RWPE1 (cell line): Measurements from ENCODE around the gene MTURN.

Source experiments
- CTCF ChIA-PET: fragments of 350-600 bp; sonication (Branson Sonifier 250); formaldehyde crosslinking; extraction: SDS; loops from one replicate; lab custom pipeline; 2021; lab: Yijun Ruan, JAX
- POLR2A ChIA-PET: fragments of 400-600 bp; formaldehyde crosslinking; extraction: SDS; loops from one replicate; lab custom pipeline; 2020; ENCODE audit warnings: antibody characterized with exemption; ENCODE audit not compliant: low non-redundant PET; lab: Yijun Ruan, JAX
- DNase-seq: peaks from one replicate; pipeline ENCODE4 v3.0.0; 2012; ENCODE audit warnings: low spot score
- H3K27ac ChIP-seq: fragments of 450-650 bp; 2 replicates; pipeline ENCODE4 v1.5.1; 2017
- TF ChIP-seq, protein P1 (sequence below): fragments of 450-650 bp; conservative IDR thresholded peaks from 2 replicates; pipeline ENCODE4 v1.5.1; 2017; ENCODE audit warnings: low read depth, mild to moderate bottlenecking

MTURN gene

GRCh38 chr7:30193336-30193943 is 58.7 kb downstream of the MTURN start:
- CTCF ChIA-PET: no interaction called here
- no peak for DNase-seq
- H3K27ac ChIP-seq: no peak overlapping the region
- POLR2A ChIA-PET: no interaction called here
- TF ChIP-seq, protein P1, sequence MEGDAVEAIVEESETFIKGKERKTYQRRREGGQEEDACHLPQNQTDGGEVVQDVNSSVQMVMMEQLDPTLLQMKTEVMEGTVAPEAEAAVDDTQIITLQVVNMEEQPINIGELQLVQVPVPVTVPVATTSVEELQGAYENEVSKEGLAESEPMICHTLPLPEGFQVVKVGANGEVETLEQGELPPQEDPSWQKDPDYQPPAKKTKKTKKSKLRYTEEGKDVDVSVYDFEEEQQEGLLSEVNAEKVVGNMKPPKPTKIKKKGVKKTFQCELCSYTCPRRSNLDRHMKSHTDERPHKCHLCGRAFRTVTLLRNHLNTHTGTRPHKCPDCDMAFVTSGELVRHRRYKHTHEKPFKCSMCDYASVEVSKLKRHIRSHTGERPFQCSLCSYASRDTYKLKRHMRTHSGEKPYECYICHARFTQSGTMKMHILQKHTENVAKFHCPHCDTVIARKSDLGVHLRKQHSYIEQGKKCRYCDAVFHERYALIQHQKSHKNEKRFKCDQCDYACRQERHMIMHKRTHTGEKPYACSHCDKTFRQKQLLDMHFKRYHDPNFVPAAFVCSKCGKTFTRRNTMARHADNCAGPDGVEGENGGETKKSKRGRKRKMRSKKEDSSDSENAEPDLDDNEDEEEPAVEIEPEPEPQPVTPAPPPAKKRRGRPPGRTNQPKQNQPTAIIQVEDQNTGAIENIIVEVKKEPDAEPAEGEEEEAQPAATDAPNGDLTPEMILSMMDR: no peak

DNA sequence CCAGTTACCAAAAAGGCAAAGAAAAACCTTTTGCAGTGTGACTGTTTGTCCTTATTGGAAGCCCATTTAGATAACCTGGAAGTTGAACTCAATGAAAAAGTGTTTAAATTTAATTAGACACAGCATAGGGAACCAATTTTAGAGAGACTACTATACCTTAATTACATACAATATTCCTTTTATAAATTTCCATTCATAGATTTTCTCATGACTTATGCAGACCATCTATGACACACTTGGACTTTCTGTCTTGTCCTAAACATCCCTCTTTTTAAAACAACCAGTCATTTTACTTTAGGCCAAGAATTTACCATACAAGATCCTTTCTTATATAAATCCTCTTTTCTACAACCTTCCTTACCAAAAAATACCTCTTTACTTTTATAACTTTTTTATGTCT is 61.6 kb downstream of the MTURN start:
- ChIA-PET CTCF (no interaction called here), POLR2A (no interaction called here)
- DNase-seq: no peak
- no peak overlapping the region for H3K27ac ChIP-seq
- TF ChIP-seq, protein P1: no peak

GRCh38 chr7:30197438-30197837 is 62.7 kb downstream of the MTURN start:
- ChIA-PET POLR2A (no interaction called here), CTCF (no interaction called here)
- no peak for DNase-seq
- TF ChIP-seq, protein P1: no peak
- H3K27ac ChIP-seq: no peak overlapping the region

DNA sequence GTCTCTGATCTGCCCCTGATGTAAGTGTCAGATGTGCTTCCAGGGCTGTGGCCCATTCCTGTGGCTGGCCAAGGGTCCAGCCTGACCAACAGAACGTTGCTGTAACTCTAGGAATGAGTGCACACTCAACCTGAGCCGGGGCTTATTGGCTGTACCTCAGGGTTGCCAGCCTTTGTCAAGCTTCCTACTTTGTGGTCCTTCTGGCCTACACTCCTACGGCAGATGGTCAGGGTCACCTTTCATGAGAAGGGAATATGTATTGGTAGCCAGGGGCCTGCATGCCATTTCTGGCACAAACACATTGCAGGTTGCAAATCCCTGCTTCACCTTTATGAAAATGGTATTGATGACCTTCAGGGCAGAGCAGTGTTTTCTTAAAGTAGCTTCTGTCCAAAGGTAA is 64.5 kb downstream of the MTURN start:
- no peak overlapping the region for H3K27ac ChIP-seq
- CTCF ChIA-PET: no interaction called here
- DNase-seq: no peak
- POLR2A ChIA-PET: no interaction called here
- TF ChIP-seq, protein P1: no peak

DNA sequence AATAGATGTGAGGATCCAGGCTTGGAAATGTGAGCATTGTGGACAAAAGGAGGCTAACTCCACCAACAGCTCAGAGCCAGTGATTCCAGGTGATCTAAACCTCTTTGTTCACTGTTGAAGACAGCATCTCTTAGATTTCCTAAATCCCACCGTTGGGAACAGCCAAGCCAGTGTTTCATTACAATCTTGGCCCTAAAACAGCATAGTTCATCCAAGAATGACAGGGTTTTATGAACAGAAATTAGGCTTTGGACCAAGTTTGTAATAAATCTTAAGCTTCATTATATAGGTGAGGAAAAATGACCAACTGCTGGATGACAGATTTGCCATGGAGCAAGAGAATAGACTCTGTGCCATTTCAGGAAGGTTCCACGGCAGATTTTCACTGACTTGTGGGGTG is 65.8 kb downstream of the MTURN start:
- ChIA-PET POLR2A (no interaction called here), CTCF (no interaction called here)
- H3K27ac ChIP-seq: no peak overlapping the region

GRCh38 chr7:30201161-30201666 is 66.4 kb downstream of the MTURN start:
- CTCF ChIA-PET: no interaction called here
- TF ChIP-seq, protein P1: no peak
- POLR2A ChIA-PET: no interaction called here
- DNase-seq: no peak
- H3K27ac ChIP-seq: no peak overlapping the region

More for the DNA sequence above, 65.8 kb downstream of the MTURN start:
- DNase-seq: no peak
- TF ChIP-seq, protein P1: no peak
